Measurements from ENCODE around the gene GABRG3.

DNA sequence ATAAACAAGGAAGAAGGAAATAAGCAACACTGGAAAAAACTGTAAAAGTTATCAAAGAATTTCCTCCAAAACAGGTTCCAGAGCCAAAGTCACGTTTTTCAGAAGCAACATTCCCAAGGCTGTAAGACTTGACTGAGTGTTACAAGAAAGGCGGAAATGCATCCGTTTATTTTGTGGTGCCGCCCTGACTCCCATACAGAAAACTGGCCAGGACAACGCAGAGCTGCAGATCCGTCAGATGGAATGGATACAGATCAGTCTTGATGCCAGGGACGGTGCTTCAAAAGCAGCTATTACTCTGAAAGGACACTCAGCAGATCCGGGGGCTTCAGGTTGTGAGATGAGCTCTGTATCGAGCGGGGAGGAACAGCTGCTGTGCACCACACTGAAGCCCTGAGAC lies 83.4 kb downstream of the GABRG3 start:
- TF ChIP-seq, protein P1, sequence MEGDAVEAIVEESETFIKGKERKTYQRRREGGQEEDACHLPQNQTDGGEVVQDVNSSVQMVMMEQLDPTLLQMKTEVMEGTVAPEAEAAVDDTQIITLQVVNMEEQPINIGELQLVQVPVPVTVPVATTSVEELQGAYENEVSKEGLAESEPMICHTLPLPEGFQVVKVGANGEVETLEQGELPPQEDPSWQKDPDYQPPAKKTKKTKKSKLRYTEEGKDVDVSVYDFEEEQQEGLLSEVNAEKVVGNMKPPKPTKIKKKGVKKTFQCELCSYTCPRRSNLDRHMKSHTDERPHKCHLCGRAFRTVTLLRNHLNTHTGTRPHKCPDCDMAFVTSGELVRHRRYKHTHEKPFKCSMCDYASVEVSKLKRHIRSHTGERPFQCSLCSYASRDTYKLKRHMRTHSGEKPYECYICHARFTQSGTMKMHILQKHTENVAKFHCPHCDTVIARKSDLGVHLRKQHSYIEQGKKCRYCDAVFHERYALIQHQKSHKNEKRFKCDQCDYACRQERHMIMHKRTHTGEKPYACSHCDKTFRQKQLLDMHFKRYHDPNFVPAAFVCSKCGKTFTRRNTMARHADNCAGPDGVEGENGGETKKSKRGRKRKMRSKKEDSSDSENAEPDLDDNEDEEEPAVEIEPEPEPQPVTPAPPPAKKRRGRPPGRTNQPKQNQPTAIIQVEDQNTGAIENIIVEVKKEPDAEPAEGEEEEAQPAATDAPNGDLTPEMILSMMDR (IDR thresholded peaks at IDR 0.05) = no peak
- TF ChIP-seq POLR2A (IDR thresholded peaks at IDR 0.05; ENCODE audit: low read depth) = no peak
